ENCODE results near the gene TSPAN17. TPM values are rescaled to one million over a fixed set of nuclear protein-coding genes. Genes with fewer than 3 reads are reported as not detected.
"Not testable (repeated sequence)": the region's sequence is repeated elsewhere in the genome, so short reads cannot be mapped to it uniquely, and the experiment has no call there.

TSPAN17 gene
- 47.3 to 51.1 TPM (median 47.3 TPM) in 3 replicates for total RNA-seq

DNA sequence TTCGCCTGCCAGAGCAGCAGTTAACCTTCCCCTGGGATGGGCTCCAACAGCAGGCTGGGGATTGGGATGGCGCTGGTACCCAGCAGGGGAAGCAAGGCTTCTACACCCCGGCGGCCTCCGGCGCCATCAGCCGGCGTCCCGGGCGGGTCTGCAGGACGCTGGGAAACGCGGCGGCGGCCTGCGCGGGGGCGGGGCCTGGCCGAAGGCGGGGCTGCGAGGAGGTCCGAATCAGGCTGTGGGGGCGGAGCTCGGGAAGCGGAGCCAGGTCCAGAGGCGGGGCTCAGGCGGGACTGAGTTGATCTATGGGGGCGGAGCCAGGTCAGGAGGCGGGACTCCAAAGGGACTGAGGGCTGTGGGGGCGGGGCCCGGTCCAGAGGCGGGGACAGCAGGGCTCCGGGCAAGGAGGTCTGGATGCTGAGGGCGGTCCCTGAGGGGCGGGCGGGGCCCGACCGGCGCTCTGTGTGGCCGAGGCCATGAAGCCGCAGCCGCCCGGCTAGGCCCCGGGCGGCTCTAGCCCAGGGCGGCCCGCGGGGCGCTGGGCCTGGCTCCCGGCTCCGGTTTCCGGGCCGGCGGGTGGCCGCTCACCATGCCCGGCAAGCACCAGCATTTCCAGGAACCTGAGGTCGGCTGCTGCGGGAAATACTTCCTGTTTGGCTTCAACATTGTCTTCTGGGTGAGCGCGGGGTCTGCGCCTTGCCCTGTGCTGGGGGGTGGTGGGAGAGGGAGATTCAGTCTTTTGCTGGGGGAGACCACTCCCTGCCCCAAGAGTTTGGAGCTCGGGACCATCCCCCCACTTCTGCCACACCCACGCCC, at the start of gene TSPAN17:
TSPAN17 (plus strand) TSS at position 455 of the 813 bp plus-strand sequence; CDS start at position 587, 132 bp downstream.
- Mint-ChIP-seq H3K27ac (peak within 1 kb of the TSS; percentile 84), H3K4me1 (peaks cover 17% of the 10 kb centered on the region), H3K9me3 (no peaks in the 10 kb centered on the region), H3K27me3 (ENCODE audit: low read depth) (no peaks in the 10 kb centered on the region), H3K36me3 (no peaks in the 10 kb centered on the region), H3K4me3 (peak within 1 kb of the TSS; percentile 89)
- TF ChIP-seq, protein P1, sequence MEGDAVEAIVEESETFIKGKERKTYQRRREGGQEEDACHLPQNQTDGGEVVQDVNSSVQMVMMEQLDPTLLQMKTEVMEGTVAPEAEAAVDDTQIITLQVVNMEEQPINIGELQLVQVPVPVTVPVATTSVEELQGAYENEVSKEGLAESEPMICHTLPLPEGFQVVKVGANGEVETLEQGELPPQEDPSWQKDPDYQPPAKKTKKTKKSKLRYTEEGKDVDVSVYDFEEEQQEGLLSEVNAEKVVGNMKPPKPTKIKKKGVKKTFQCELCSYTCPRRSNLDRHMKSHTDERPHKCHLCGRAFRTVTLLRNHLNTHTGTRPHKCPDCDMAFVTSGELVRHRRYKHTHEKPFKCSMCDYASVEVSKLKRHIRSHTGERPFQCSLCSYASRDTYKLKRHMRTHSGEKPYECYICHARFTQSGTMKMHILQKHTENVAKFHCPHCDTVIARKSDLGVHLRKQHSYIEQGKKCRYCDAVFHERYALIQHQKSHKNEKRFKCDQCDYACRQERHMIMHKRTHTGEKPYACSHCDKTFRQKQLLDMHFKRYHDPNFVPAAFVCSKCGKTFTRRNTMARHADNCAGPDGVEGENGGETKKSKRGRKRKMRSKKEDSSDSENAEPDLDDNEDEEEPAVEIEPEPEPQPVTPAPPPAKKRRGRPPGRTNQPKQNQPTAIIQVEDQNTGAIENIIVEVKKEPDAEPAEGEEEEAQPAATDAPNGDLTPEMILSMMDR (IDR thresholded peaks at IDR 0.05; ENCODE audit: unreplicated experiment), result no peak
- DNase-seq (ENCODE audit: low spot score in 2 of 2, unreplicated experiment in 2 of 2), result peak; percentile 100

DNA sequence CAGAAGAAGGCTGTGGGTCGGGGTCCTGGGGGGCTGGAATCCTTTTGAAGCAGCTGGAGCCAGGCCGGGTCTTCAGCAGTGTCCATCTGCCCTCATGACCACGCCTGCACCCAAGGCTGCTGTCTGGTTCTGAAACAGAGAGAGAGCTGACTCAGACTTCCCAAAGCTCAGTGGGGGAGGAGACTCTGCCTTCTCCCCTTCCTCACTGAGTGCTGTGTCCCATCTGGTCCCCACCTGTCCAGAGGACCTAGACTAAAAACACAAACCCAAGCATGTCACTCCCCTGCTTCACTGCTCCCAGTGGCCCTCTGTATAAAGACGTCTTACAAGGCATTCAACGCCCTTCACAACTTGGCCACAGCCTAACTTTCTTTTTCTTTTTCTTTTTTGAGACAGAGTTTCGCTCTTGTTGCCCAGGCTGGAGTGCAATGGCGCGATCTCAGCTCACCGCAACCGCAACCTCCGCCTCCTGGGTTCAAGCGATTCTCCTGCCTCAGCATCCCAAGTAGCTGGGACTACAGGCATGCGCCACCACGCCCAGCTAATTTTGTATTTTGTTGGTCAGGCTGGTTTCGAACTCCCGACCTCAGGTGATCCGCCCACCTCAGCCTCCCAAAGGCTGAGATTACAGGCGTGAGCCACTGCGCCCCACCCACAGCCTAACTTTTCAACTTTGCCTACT, 47.4 kb upstream of the TSPAN17 start:
- not testable (repeated sequence) for H3K9me3 Mint-ChIP-seq; H3K4me1 Mint-ChIP-seq; H3K36me3 Mint-ChIP-seq; H3K27ac Mint-ChIP-seq; DNase-seq (ENCODE audit: low spot score in 2 of 2, unreplicated experiment in 2 of 2); H3K4me3 Mint-ChIP-seq
- peaks cover 45% of the 10 kb centered on the region for H3K27me3 Mint-ChIP-seq (ENCODE audit: low read depth)

DNA sequence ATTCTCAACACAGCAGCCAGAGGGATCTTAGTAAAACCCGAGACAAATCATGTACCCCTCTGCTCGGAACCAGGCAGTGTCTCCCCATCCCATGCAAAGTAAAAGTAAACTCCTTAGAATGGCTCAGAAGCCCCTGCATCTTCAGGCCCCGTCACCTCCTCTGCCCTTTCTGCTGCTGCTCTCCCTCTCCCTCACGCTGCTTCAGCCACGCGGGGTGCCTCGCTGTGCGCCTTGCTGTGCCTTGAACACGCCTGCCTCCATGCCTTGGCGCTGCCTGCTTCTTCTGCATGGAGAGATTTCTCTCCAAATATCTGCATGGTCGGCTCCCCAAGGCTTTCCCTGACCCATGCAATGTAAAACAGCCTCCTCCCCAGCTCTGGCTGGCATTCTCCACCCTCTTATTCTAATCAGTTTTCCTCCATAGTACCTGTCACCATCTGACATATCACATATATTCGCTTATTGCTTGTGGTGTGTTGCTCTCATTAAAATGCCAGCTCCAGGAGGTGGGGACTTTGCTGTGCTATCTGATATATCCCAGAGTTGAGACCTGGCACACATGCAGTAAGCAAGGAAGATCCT, 45.3 kb upstream of the TSPAN17 start:
- no peaks in the 10 kb centered on the region for H3K36me3 Mint-ChIP-seq
- peaks cover 30% of the 10 kb centered on the region for H3K27me3 Mint-ChIP-seq (ENCODE audit: low read depth)
- no peak overlapping the region for H3K27ac Mint-ChIP-seq
- DNase-seq (ENCODE audit: low spot score in 2 of 2, unreplicated experiment in 2 of 2), result no peak
- TF ChIP-seq, protein P1 (IDR thresholded peaks at IDR 0.05; ENCODE audit: unreplicated experiment), result no peak
- H3K9me3 Mint-ChIP-seq, result no peaks in the 10 kb centered on the region
- no peak overlapping the region for H3K4me3 Mint-ChIP-seq
- H3K4me1 Mint-ChIP-seq, result no peaks in the 10 kb centered on the region

GRCh38 chr5:176603091-176603490, 44.2 kb upstream of the TSPAN17 start:
- Mint-ChIP-seq H3K27ac (no peak overlapping the region), H3K4me3 (no peak overlapping the region), H3K4me1 (no peaks in the 10 kb centered on the region), H3K9me3 (no peaks in the 10 kb centered on the region), H3K36me3 (no peaks in the 10 kb centered on the region), H3K27me3 (ENCODE audit: low read depth) (peaks cover 27% of the 10 kb centered on the region)
- TF ChIP-seq, protein P1 (IDR thresholded peaks at IDR 0.05; ENCODE audit: unreplicated experiment), result no peak
- DNase-seq (ENCODE audit: low spot score in 2 of 2, unreplicated experiment in 2 of 2), result no peak

- Mint-ChIP-seq H3K36me3 (no peaks in the 10 kb centered on the region), H3K27me3 (ENCODE audit: low read depth) (peaks cover 31% of the 10 kb centered on the region), H3K27ac (no peak overlapping the region), H3K4me1 (peaks cover 10% of the 10 kb centered on the region), H3K9me3 (no peaks in the 10 kb centered on the region), H3K4me3 (no peak overlapping the region)
- TF ChIP-seq, protein P1 (IDR thresholded peaks at IDR 0.05; ENCODE audit: unreplicated experiment), result no peak
- no peak for DNase-seq (ENCODE audit: low spot score in 2 of 2, unreplicated experiment in 2 of 2)
Measured at GRCh38 chr5:176606032-176606431, 41.3 kb upstream of the TSPAN17 start.

DNA sequence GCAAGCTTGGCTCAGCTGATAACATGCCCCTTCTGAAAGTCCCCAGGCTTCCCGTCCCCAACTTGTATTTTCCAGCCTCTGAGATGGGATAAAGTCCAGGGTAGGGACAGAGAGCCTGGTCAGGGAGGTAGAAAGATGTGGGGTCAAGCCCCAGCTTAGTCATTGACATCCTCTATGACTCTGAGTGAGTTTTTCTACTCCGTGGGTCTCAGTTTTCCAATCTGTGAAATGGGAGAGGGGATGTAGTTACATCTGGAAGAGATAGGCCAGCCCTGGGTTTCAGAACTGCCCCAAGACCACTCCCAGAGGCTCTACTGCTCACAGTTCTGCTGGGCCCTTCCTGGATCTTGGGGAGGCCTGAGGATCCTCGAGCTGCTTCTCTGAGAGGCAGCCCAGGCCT, 40.4 kb upstream of the TSPAN17 start:
- H3K36me3 Mint-ChIP-seq, result no peaks in the 10 kb centered on the region
- H3K9me3 Mint-ChIP-seq, result no peaks in the 10 kb centered on the region
- no peak for DNase-seq (ENCODE audit: low spot score in 2 of 2, unreplicated experiment in 2 of 2)
- peaks cover 10% of the 10 kb centered on the region for H3K4me1 Mint-ChIP-seq
- no peak overlapping the region for H3K4me3 Mint-ChIP-seq
- TF ChIP-seq, protein P1 (IDR thresholded peaks at IDR 0.05; ENCODE audit: unreplicated experiment), result no peak
- H3K27me3 Mint-ChIP-seq (ENCODE audit: low read depth), result peaks cover 35% of the 10 kb centered on the region
- no peak overlapping the region for H3K27ac Mint-ChIP-seq

All from mesothelial cell of epicardium (in vitro differentiated cells).